ENCODE results near the gene POLD3.

DNA sequence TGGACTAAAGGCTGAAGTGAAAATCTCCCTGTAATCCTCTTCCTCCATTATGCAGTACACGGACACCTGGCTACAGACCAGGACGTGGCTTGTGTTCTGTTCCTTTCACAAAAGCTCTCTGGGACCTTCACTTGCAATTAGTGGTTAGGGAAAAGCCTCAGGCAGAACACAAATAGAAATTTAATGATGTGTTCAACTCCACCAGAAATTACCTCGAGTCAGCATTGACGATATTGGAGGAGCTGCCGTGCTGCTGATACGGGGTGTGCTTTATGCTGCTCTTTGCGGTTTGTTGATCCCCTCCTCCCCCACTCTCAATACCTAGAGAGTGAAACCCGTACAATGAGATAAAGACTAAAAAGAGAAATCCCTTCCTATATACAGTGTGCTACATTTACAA, 48.9 kb downstream of the POLD3 start:
- no peak for TF ChIP-seq POLR2A (IDR thresholded peaks at IDR 0.05; ENCODE audit: control extremely low read depth in 1 of 2, low read depth in 2 of 2, low read length in 2 of 2)
- no peak for TF ChIP-seq POLR2AphosphoS5 (IDR thresholded peaks at IDR 0.05; ENCODE audit: low read depth, low read length)
- TF ChIP-seq, protein P1, sequence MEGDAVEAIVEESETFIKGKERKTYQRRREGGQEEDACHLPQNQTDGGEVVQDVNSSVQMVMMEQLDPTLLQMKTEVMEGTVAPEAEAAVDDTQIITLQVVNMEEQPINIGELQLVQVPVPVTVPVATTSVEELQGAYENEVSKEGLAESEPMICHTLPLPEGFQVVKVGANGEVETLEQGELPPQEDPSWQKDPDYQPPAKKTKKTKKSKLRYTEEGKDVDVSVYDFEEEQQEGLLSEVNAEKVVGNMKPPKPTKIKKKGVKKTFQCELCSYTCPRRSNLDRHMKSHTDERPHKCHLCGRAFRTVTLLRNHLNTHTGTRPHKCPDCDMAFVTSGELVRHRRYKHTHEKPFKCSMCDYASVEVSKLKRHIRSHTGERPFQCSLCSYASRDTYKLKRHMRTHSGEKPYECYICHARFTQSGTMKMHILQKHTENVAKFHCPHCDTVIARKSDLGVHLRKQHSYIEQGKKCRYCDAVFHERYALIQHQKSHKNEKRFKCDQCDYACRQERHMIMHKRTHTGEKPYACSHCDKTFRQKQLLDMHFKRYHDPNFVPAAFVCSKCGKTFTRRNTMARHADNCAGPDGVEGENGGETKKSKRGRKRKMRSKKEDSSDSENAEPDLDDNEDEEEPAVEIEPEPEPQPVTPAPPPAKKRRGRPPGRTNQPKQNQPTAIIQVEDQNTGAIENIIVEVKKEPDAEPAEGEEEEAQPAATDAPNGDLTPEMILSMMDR (IDR thresholded peaks at IDR 0.05; ENCODE audit: control extremely low read depth in 1 of 3, insufficient read depth in 1 of 3, low read depth in 1 of 3, low read length in 3 of 3): no peak
- no peak for TF ChIP-seq RBBP5 (IDR thresholded peaks at IDR 0.05; ENCODE audit: borderline replicate concordance, low read depth, low read length)
- no peak for TF ChIP-seq SAP30 (IDR thresholded peaks at IDR 0.05; ENCODE audit: insufficient read depth, insufficient replicate concordance, low read length)
- TF ChIP-seq CHD2 (IDR thresholded peaks at IDR 0.05; ENCODE audit: low read length): no peak
- TF ChIP-seq, protein P2, sequence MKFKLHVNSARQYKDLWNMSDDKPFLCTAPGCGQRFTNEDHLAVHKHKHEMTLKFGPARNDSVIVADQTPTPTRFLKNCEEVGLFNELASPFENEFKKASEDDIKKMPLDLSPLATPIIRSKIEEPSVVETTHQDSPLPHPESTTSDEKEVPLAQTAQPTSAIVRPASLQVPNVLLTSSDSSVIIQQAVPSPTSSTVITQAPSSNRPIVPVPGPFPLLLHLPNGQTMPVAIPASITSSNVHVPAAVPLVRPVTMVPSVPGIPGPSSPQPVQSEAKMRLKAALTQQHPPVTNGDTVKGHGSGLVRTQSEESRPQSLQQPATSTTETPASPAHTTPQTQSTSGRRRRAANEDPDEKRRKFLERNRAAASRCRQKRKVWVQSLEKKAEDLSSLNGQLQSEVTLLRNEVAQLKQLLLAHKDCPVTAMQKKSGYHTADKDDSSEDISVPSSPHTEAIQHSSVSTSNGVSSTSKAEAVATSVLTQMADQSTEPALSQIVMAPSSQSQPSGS (IDR thresholded peaks at IDR 0.05; ENCODE audit: low read length): no peak
